CD4-positive, alpha-beta memory T cell (primary cell): ENCODE results near the gene OGFOD1. TPM values are rescaled to one million over a fixed set of nuclear protein-coding genes. Genes with fewer than 3 reads are reported as not detected.

Experiments used
- CTCF ChIA-PET: fragments of 350-600 bp; sonication (Branson Sonifier 250); formaldehyde crosslinking; loops from one replicate; lab custom pipeline; 2021; ENCODE audit warnings: inconsistent platforms; ENCODE audit not compliant: partially characterized antibody; lab: Charles Lee
- POLR2A ChIA-PET: fragments of 350-600 bp; sonication (Branson Sonifier 250); formaldehyde crosslinking; loops from one replicate; lab custom pipeline; 2021; ENCODE audit not compliant: partially characterized antibody; lab: Charles Lee
- DNase-seq, 5 donors: peaks; one replicate each; pipeline versions ENCODE4 v3.0.0 to v3.0.0-alpha.2; 2020 to 2022; ENCODE audit warnings: mixed read lengths in 1 of 5
- H3K27ac ChIP-seq: one replicate; pipeline ENCODE4 v1.7.0; 2013; ENCODE audit warnings: low read depth, low read length
- H3K27me3 ChIP-seq: 2 replicates; pipeline ENCODE4 v1.7.0; 2013; ENCODE audit warnings: mild to moderate bottlenecking, low read length, moderate library complexity; ENCODE audit not compliant: insufficient read depth
- H3K36me3 ChIP-seq: 2 replicates; pipeline ENCODE4 v1.7.0; 2013; ENCODE audit warnings: mild to moderate bottlenecking, low read length, moderate library complexity; ENCODE audit not compliant: insufficient read depth
- H3K4me1 ChIP-seq: 2 replicates; pipeline ENCODE4 v1.7.0; 2013; ENCODE audit warnings: mild to moderate bottlenecking, low read length, moderate library complexity; ENCODE audit not compliant: insufficient read depth
- H3K4me3 ChIP-seq, 2 donors: one replicate each; pipeline ENCODE4 v1.7.0; 2013; ENCODE audit warnings: low read length in 2 of 2, mild to moderate bottlenecking in 1 of 2
- H3K9me3 ChIP-seq, 2 donors: one replicate each; pipeline ENCODE4 v1.7.0; 2013; ENCODE audit warnings: low read length in 2 of 2, control low read depth in 1 of 2; ENCODE audit not compliant: control insufficient read depth in 1 of 2
- H3K27ac Mint-ChIP-seq, 7 donors: one replicate each; pipeline ENCODE4 v1.8.0; 2020 to 2021; ENCODE audit warnings: mixed read lengths in 7 of 7, mild to moderate bottlenecking in 6 of 7, inconsistent platforms in 3 of 7, moderate library complexity in 3 of 7
- H3K27me3 Mint-ChIP-seq, 2 donors: one replicate each; pipeline ENCODE4 v1.8.0; 2020 to 2021; ENCODE audit warnings: mixed read lengths in 2 of 2
- H3K36me3 Mint-ChIP-seq, 2 donors: one replicate each; pipeline ENCODE4 v1.8.0; 2020 to 2021; ENCODE audit warnings: mixed read lengths in 2 of 2, inconsistent platforms in 1 of 2, mild to moderate bottlenecking in 1 of 2
- H3K4me1 Mint-ChIP-seq, 4 donors: one replicate each; pipeline ENCODE4 v1.8.0; 2020 to 2021; ENCODE audit warnings: mixed read lengths in 4 of 4, mild to moderate bottlenecking in 1 of 4
- H3K4me3 Mint-ChIP-seq, 8 donors: one replicate each; pipeline ENCODE4 v1.8.0; 2020 to 2021; ENCODE audit warnings: mixed read lengths in 8 of 8, mild to moderate bottlenecking in 7 of 8, moderate library complexity in 6 of 8, inconsistent platforms in 3 of 8
- H3K9me3 Mint-ChIP-seq, 8 donors: one replicate each; pipeline ENCODE4 v1.8.0; 2020 to 2021; ENCODE audit warnings: mixed read lengths in 8 of 8, mild to moderate bottlenecking in 5 of 8, inconsistent platforms in 3 of 8, moderate library complexity in 1 of 8
- intact Hi-C: fragments of 100-400 bp; cut with micrococcal nuclease; formaldehyde crosslinking; loops from one replicate; pipeline ENCODE4 v1.15.1; 2023
- polyA plus RNA-seq, 2 donors: library from polyadenylated mRNA; unstranded; fragments of 300-500 nt; fragmentation: Illumina TruSeq; gene quantifications; one replicate each; pipeline ENCODE4 v1.2.3, GENCODE V29; 2021
- total RNA-seq, 2 experiments: library from RNA; stranded (reverse); gene quantifications; one replicate each; pipeline ENCODE4 v1.2.3, GENCODE V29; 2021

The OGFOD1 gene
- total and polyA plus RNA-seq, 4 experiments from 2014 or later = 42.7 to 151 (median 81.3) TPM

DNA sequence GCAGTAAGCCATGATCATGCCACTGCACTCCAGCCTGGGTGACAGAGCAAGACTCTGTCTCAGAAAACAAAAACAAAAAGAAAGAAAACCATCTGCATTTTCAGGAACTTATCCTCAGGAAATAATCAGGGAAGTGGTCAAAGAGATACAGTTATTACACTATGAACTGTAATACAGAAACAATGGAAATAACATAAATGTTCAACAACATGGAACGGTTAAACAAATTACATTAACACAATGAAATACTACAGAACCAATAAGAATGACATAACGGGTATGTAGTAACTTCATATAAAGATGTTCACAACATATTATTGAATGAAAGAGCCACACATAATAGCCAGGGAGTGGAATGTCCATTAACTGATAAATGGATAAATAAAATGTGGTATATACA is 61.7 kb downstream of the OGFOD1 start:
- no peaks in the 10 kb centered on the region for H3K9me3 Mint-ChIP-seq
- peaks cover 35 to 52% (median 39%) of the 10 kb centered on the region in 4 donors for H3K4me1 Mint-ChIP-seq
- no peak overlapping the region for H3K4me3 Mint-ChIP-seq
- Histone ChIP-seq H3K4me3 (no peak overlapping the region), H3K27ac (no peak overlapping the region), H3K27me3 (no peaks in the 10 kb centered on the region), H3K4me1 (peaks cover 12% of the 10 kb centered on the region), H3K36me3 (peaks cover 41% of the 10 kb centered on the region), H3K9me3 (no peaks in the 10 kb centered on the region)
- H3K27ac Mint-ChIP-seq = no peak overlapping the region
- H3K36me3 Mint-ChIP-seq = peaks cover 33 to 37% of the 10 kb centered on the region in 2 donors
- ChIA-PET CTCF (interaction anchor here (1.1 to 3.0 kb wide), 6 partner anchors 13 to 189 kb away, joined by 3 to 50 read pairs (median 7); no protein-coding TSS in a partner anchor), POLR2A (interaction anchor here (2.4 kb wide), 1 partner anchor 189 kb away, joined by 10 read pairs; no protein-coding TSS in a partner anchor)
- intact Hi-C loops = no loop called here
- no peak for DNase-seq
- H3K27me3 Mint-ChIP-seq = no peaks in the 10 kb centered on the region

- Histone ChIP-seq H3K27ac (no peak overlapping the region), H3K4me1 (peaks cover 21% of the 10 kb centered on the region), H3K36me3 (peaks cover 32% of the 10 kb centered on the region), H3K4me3 (no peak overlapping the region), H3K9me3 (no peaks in the 10 kb centered on the region), H3K27me3 (no peaks in the 10 kb centered on the region)
- POLR2A ChIA-PET = interaction anchor here (2.4 kb wide), 1 partner anchor 188 kb away, joined by 10 read pairs; no protein-coding TSS in a partner anchor
- intact Hi-C loops = loop anchor here (1.0 kb wide), 3 partner anchors 63 to 188 kb away; no protein-coding TSS in a partner anchor
- Mint-ChIP-seq H3K4me1 (peaks cover 41 to 61% (median 46%) of the 10 kb centered on the region in 4 donors), H3K9me3 (no peaks in the 10 kb centered on the region), H3K27me3 (no peaks in the 10 kb centered on the region), H3K4me3 (peak overlapping the region in 1 of 8 donors; percentile 1), H3K36me3 (peaks cover 27 to 30% of the 10 kb centered on the region in 2 donors), H3K27ac (peak overlapping the region in 2 of 7 donors; percentile 2 to 9)
- CTCF ChIA-PET = interaction anchor here (0.7 to 3.0 kb wide), 12 partner anchors 12 to 195 kb away, joined by 3 to 50 read pairs (median 4); no protein-coding TSS in a partner anchor
- peak; percentile 40 to 69 (median 53) for DNase-seq
Measured at GRCh38 chr16:56513972-56514371, 62.6 kb downstream of the OGFOD1 start.

- POLR2A ChIA-PET = interaction anchor here (2.4 kb wide), 1 partner anchor 187 kb away, joined by 10 read pairs; no protein-coding TSS in a partner anchor
- H3K27me3 Mint-ChIP-seq = no peaks in the 10 kb centered on the region
Measured at GRCh38 chr16:56514845-56515244, 63.5 kb downstream of the OGFOD1 start.

DNA sequence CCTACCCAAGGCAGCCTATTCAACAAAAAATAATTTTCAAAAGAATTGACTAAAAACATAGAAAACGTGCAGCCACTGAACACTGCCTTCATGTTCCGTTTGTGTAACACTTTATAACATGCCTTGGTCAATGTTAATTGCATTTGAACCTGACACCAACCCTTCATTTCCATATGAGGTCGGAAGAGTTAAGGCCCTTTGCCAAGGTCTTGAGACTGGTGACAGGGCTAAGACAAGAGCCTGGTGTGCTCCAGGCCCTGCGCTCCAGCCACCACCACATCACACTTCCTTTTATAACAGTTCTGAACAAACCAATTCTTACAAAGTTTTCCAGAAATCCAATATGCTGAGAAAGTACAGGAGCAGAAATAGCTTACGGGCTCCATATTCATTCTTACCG is 64.3 kb downstream of the OGFOD1 start:
- Histone ChIP-seq H3K36me3 (peaks cover 19% of the 10 kb centered on the region), H3K4me3 (no peak overlapping the region), H3K27ac (no peak overlapping the region), H3K9me3 (no peaks in the 10 kb centered on the region), H3K27me3 (no peaks in the 10 kb centered on the region), H3K4me1 (peaks cover 32% of the 10 kb centered on the region)
- DNase-seq = no peak
- POLR2A ChIA-PET = interaction anchor here (0.6 kb wide), 1 partner anchor 65 kb away, joined by 3 read pairs; the partner anchor contains the start of genes NUDT21 and OGFOD1
- no peaks in the 10 kb centered on the region for H3K27me3 Mint-ChIP-seq
- peak overlapping the region in 1 of 8 donors; percentile 36 for H3K4me3 Mint-ChIP-seq
- peaks cover 0 to 2% (median 0%) of the 10 kb centered on the region in 8 donors for H3K9me3 Mint-ChIP-seq
- intact Hi-C loops = no loop called here
- peaks cover 49 to 68% (median 58%) of the 10 kb centered on the region in 4 donors for H3K4me1 Mint-ChIP-seq
- peaks cover 16% of the 10 kb centered on the region in 2 donors for H3K36me3 Mint-ChIP-seq
- peak overlapping the region in 3 of 7 donors; percentile 7 to 43 (median 23) for H3K27ac Mint-ChIP-seq
- CTCF ChIA-PET = interaction anchor here (1.5 to 2.9 kb wide), 4 partner anchors 9 to 186 kb away, joined by 4 to 12 read pairs (median 10); no protein-coding TSS in a partner anchor

More at GRCh38 chr16:56514845-56515244, 63.5 kb downstream of the OGFOD1 start:
- Mint-ChIP-seq H3K9me3 (no peaks in the 10 kb centered on the region), H3K4me3 (no peak overlapping the region), H3K4me1 (peaks cover 43 to 61% (median 51%) of the 10 kb centered on the region in 4 donors), H3K27ac (peak overlapping the region in 3 of 7 donors; percentile 5 to 32 (median 5)), H3K36me3 (peaks cover 24 to 25% of the 10 kb centered on the region in 2 donors)
- Histone ChIP-seq H3K27ac (no peak overlapping the region), H3K4me1 (peaks cover 25% of the 10 kb centered on the region), H3K27me3 (no peaks in the 10 kb centered on the region), H3K9me3 (no peaks in the 10 kb centered on the region), H3K36me3 (peaks cover 26% of the 10 kb centered on the region), H3K4me3 (no peak overlapping the region)
- CTCF ChIA-PET = interaction anchor here (0.7 to 3.0 kb wide), 9 partner anchors 13 to 194 kb away, joined by 3 to 50 read pairs (median 4); no protein-coding TSS in a partner anchor
- intact Hi-C loops = loop anchor here (1.0 kb wide), 3 partner anchors 62 to 187 kb away; no protein-coding TSS in a partner anchor
- no peak for DNase-seq

DNA sequence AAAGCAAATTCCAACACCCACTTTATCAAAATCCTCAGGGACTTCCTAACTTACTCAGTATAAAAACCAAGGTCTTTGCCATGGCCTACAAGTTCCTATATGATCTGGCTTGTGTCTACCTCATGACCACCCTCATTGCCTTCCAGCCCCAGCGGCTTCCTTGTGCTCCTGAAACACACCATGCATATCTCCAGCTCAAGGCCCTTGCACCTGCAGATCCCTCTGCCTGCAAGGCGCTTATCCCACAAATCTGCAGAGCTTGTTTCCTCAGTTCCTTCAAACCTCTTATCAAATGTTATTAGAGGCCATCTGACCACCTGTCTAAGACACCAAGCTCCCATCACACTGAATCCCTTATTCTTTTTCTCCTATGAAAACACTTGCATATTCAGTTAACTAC is 65.9 kb downstream of the OGFOD1 start:
- peak overlapping the region in 3 of 8 donors; percentile 24 to 39 (median 39) for H3K4me3 Mint-ChIP-seq

GRCh38 chr16:56518425-56518824 is 67.1 kb downstream of the OGFOD1 start:
- intact Hi-C loops = no loop called here
- H3K4me3 ChIP-seq = no peak overlapping the region
- no peak for DNase-seq
- no peaks in the 10 kb centered on the region for H3K9me3 ChIP-seq
- peaks cover 0 to 4% (median 0%) of the 10 kb centered on the region in 8 donors for H3K9me3 Mint-ChIP-seq
- no peaks in the 10 kb centered on the region for H3K27me3 ChIP-seq
- peaks cover 44 to 69% (median 54%) of the 10 kb centered on the region in 4 donors for H3K4me1 Mint-ChIP-seq
- H3K27ac ChIP-seq = no peak overlapping the region
- ChIA-PET CTCF (interaction anchor here (0.8 to 2.9 kb wide), 5 partner anchors 11 to 184 kb away, joined by 3 to 12 read pairs (median 5); no protein-coding TSS in a partner anchor), POLR2A (interaction anchor here (0.8 to 1.6 kb wide), 3 partner anchors 58 to 183 kb away, joined by 3 to 4 read pairs (median 4); no protein-coding TSS in a partner anchor)
- H3K36me3 ChIP-seq = no peaks in the 10 kb centered on the region
- peaks cover 0 to 3% of the 10 kb centered on the region in 2 donors for H3K36me3 Mint-ChIP-seq
- H3K4me1 ChIP-seq = peaks cover 37% of the 10 kb centered on the region
- no peaks in the 10 kb centered on the region for H3K27me3 Mint-ChIP-seq
- H3K4me3 Mint-ChIP-seq = peak overlapping the region; percentile 86 to 90 (median 88)
- H3K27ac Mint-ChIP-seq = peak overlapping the region in 6 of 7 donors; percentile 25 to 89 (median 66)

More for the DNA sequence above, 65.9 kb downstream of the OGFOD1 start:
- Histone ChIP-seq H3K27me3 (no peaks in the 10 kb centered on the region), H3K9me3 (no peaks in the 10 kb centered on the region), H3K4me3 (no peak overlapping the region), H3K4me1 (peaks cover 37% of the 10 kb centered on the region), H3K36me3 (peaks cover 11% of the 10 kb centered on the region), H3K27ac (no peak overlapping the region)
- DNase-seq = no peak
- ChIA-PET POLR2A (interaction anchor here (0.6 to 1.6 kb wide), 4 partner anchors 59 to 184 kb away, joined by 3 to 4 read pairs (median 3); partner anchors contain the start of genes MT2A, NUDT21 and OGFOD1), CTCF (interaction anchor here (1.3 to 2.9 kb wide), 5 partner anchors 10 to 184 kb away, joined by 3 to 12 read pairs (median 8); no protein-coding TSS in a partner anchor)
- Mint-ChIP-seq H3K27ac (peak overlapping the region in 6 of 7 donors; percentile 17 to 82 (median 62)), H3K9me3 (peaks cover 0 to 2% (median 0%) of the 10 kb centered on the region in 8 donors), H3K4me1 (peaks cover 48 to 69% (median 59%) of the 10 kb centered on the region in 4 donors), H3K36me3 (peaks cover 3 to 5% of the 10 kb centered on the region in 2 donors), H3K27me3 (no peaks in the 10 kb centered on the region)
- intact Hi-C loops = no loop called here
